ENCODE measurements around the gene FBXW8.

The FBXW8 gene

DNA sequence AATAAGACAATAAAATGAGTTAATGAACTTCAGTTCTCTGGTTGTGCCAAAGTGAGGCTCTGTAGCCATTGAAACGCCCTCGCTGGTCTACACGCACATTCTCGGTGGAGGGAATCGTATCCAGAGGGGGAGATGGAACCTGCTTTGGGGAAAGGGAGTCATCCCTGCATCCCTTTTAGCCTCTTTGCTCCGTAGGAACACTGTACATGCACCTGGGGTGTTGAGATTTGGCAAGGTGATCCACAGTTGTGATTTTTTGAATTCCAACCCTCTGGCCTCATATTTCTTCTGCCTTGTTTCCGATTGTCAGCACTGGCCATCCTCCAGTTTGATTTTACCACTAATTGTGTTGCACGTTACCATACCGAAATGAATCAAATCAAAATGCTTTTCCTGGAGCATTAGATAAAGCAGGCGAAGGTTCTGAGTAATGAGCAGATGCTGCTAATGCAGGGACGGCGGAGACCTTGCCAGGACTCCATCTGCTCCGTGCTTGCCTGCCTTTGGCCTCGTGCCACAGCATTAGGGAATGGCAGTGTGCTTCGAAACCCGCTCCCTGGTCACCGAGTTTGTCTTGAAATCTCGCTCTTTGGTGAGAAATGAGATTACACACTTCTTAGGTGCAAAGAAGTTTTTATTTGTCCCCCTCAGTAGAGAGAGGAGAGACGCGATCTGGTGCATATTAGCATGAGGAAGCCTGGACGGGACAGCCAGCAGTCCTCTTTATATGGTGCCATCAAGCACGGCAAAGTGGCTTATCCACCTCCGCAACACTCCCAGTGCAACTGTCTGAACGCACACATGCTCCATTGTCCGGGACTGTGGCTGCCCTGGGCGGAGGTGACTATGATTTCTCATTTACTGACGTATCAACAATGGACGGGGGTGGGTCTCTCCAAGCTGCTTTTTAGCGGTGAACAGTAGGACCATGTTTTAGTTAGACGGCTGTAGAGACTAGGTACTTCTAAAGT, 59.1 kb downstream of the FBXW8 start:
- no peaks in the 10 kb centered on the region for H3F3A ChIP-seq (ENCODE audit: insufficient read depth, low read length)
- no peak for TF ChIP-seq EZH2 (optimal IDR thresholded peaks at IDR 0.05; ENCODE audit: low read depth, low read length)
- TF ChIP-seq, protein P1, sequence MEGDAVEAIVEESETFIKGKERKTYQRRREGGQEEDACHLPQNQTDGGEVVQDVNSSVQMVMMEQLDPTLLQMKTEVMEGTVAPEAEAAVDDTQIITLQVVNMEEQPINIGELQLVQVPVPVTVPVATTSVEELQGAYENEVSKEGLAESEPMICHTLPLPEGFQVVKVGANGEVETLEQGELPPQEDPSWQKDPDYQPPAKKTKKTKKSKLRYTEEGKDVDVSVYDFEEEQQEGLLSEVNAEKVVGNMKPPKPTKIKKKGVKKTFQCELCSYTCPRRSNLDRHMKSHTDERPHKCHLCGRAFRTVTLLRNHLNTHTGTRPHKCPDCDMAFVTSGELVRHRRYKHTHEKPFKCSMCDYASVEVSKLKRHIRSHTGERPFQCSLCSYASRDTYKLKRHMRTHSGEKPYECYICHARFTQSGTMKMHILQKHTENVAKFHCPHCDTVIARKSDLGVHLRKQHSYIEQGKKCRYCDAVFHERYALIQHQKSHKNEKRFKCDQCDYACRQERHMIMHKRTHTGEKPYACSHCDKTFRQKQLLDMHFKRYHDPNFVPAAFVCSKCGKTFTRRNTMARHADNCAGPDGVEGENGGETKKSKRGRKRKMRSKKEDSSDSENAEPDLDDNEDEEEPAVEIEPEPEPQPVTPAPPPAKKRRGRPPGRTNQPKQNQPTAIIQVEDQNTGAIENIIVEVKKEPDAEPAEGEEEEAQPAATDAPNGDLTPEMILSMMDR (IDR thresholded peaks at IDR 0.05; ENCODE audit: low read length) = no peak
- TF ChIP-seq EZH2phosphoT487 (IDR thresholded peaks at IDR 0.05; ENCODE audit: low read length) = no peak
- H3K4me1 ChIP-seq (ENCODE audit: low read length) = no peaks in the 10 kb centered on the region
- H4K20me1 ChIP-seq (ENCODE audit: insufficient read depth, low read length) = no peaks in the 10 kb centered on the region
- no peaks in the 10 kb centered on the region for H3K9me3 ChIP-seq (replicated peaks; ENCODE audit: insufficient read depth, low read length)
- H3K27me3 ChIP-seq (replicated peaks; ENCODE audit: insufficient read depth, low read length) = no peaks in the 10 kb centered on the region
- no peaks in the 10 kb centered on the region for H3K36me3 ChIP-seq (replicated peaks; ENCODE audit: insufficient read depth, low read length)
- H3K79me2 ChIP-seq (ENCODE audit: low read length) = no peaks in the 10 kb centered on the region
- no peak overlapping the region for H2AFZ ChIP-seq (ENCODE audit: low read length)
- no peaks in the 10 kb centered on the region for H3K9me2 ChIP-seq (replicated peaks; ENCODE audit: insufficient read depth, low read length)
- H3K9ac ChIP-seq (ENCODE audit: low read length) = no peak overlapping the region
- H3K4me2 ChIP-seq (ENCODE audit: low read depth, low read length) = no peak overlapping the region
- no peak for DNase-seq
- no peak overlapping the region for H3K4me3 ChIP-seq (ENCODE audit: low read length)
- no peak overlapping the region for H3K27ac ChIP-seq (ENCODE audit: low read length)

DNA sequence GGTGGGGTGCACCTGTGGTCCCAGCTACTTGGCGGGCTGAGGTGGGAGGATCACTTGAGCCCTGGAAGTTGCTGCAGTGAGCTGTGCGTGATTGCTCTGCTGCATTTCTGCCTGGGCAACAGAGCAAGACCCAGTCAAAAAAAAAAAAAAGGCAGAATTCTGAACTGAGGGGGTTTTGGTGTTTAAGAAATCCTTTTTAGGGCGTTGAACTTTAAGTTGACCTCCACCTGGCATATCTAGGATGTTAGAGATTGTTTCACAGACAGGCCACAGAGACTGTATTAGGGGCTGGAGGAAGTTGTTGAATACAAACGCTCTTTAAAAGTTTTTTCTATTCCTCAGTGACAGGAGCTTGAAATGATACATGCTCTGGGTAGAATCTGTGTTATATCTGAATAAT, 60.5 kb downstream of the FBXW8 start:
- Histone ChIP-seq H3K27me3 (replicated peaks; ENCODE audit: insufficient read depth, low read length) (no peaks in the 10 kb centered on the region), H3K4me3 (ENCODE audit: low read length) (no peak overlapping the region), H4K20me1 (ENCODE audit: insufficient read depth, low read length) (no peaks in the 10 kb centered on the region), H3K27ac (ENCODE audit: low read length) (no peak overlapping the region), H3K79me2 (ENCODE audit: low read length) (no peaks in the 10 kb centered on the region), H3K36me3 (replicated peaks; ENCODE audit: insufficient read depth, low read length) (no peaks in the 10 kb centered on the region), H3F3A (ENCODE audit: insufficient read depth, low read length) (no peaks in the 10 kb centered on the region), H3K9ac (ENCODE audit: low read length) (no peak overlapping the region), H3K9me3 (replicated peaks; ENCODE audit: insufficient read depth, low read length) (no peaks in the 10 kb centered on the region), H3K4me2 (ENCODE audit: low read depth, low read length) (no peak overlapping the region), H3K9me2 (replicated peaks; ENCODE audit: insufficient read depth, low read length) (no peaks in the 10 kb centered on the region), H2AFZ (ENCODE audit: low read length) (no peak overlapping the region), H3K4me1 (ENCODE audit: low read length) (no peaks in the 10 kb centered on the region)
- no peak for TF ChIP-seq EZH2phosphoT487 (IDR thresholded peaks at IDR 0.05; ENCODE audit: low read length)
- no peak for TF ChIP-seq EZH2 (optimal IDR thresholded peaks at IDR 0.05; ENCODE audit: low read depth, low read length)
- TF ChIP-seq, protein P1 (IDR thresholded peaks at IDR 0.05; ENCODE audit: low read length) = no peak
- DNase-seq = no peak

DNA sequence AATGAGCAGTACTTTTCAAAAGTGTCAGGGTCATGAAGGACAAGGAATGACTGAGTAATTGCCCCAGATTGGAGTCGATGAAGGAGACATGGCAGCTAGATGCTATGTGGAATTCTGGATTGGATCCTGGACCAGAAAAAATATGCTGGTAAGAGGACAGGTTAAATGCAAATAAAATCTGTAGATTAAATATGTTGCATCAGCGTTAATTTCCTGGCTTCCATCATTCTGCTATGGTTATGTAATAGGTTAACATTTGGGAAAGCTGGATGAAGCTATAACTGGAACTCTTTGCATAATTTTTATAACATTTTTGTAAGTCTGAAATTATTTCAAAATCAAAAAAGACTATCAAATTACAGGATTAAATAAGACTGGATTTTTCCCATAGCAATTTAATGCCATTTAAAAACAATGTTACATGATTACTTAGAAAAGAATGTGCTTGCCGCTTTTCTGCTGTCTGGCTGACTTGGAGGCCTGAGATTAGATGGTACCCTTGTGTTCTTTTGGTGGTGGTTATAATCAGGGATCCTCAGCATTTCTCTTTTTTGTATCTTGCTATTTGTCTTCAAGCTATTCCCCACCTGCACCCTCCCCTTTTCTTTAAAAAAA, 65.1 kb downstream of the FBXW8 start:
- Histone ChIP-seq H3K9me3 (replicated peaks; ENCODE audit: insufficient read depth, low read length) (no peaks in the 10 kb centered on the region), H3K4me1 (ENCODE audit: low read length) (peaks cover 23% of the 10 kb centered on the region), H3K27ac (ENCODE audit: low read length) (no peak overlapping the region), H3F3A (ENCODE audit: insufficient read depth, low read length) (peaks cover 7% of the 10 kb centered on the region), H3K4me3 (ENCODE audit: low read length) (no peak overlapping the region), H4K20me1 (ENCODE audit: insufficient read depth, low read length) (no peaks in the 10 kb centered on the region), H2AFZ (ENCODE audit: low read length) (no peak overlapping the region), H3K36me3 (replicated peaks; ENCODE audit: insufficient read depth, low read length) (no peaks in the 10 kb centered on the region), H3K4me2 (ENCODE audit: low read depth, low read length) (no peak overlapping the region), H3K9me2 (replicated peaks; ENCODE audit: insufficient read depth, low read length) (no peaks in the 10 kb centered on the region), H3K79me2 (ENCODE audit: low read length) (no peaks in the 10 kb centered on the region), H3K9ac (ENCODE audit: low read length) (no peak overlapping the region), H3K27me3 (replicated peaks; ENCODE audit: insufficient read depth, low read length) (no peaks in the 10 kb centered on the region)
- TF ChIP-seq, protein P1 (IDR thresholded peaks at IDR 0.05; ENCODE audit: low read length) = no peak
- TF ChIP-seq EZH2 (optimal IDR thresholded peaks at IDR 0.05; ENCODE audit: low read depth, low read length) (no peak), EZH2phosphoT487 (IDR thresholded peaks at IDR 0.05; ENCODE audit: low read length) (no peak)
- DNase-seq = no peak

Measured in MM.1S (cell line).